Measurements from ENCODE around the gene XRCC1.

GRCh38 chr19:43552198-43552450 lies 23.2 kb downstream of the XRCC1 start:
- TF ChIP-seq, protein P1, sequence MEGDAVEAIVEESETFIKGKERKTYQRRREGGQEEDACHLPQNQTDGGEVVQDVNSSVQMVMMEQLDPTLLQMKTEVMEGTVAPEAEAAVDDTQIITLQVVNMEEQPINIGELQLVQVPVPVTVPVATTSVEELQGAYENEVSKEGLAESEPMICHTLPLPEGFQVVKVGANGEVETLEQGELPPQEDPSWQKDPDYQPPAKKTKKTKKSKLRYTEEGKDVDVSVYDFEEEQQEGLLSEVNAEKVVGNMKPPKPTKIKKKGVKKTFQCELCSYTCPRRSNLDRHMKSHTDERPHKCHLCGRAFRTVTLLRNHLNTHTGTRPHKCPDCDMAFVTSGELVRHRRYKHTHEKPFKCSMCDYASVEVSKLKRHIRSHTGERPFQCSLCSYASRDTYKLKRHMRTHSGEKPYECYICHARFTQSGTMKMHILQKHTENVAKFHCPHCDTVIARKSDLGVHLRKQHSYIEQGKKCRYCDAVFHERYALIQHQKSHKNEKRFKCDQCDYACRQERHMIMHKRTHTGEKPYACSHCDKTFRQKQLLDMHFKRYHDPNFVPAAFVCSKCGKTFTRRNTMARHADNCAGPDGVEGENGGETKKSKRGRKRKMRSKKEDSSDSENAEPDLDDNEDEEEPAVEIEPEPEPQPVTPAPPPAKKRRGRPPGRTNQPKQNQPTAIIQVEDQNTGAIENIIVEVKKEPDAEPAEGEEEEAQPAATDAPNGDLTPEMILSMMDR (conservative IDR thresholded peaks at IDR 0.05; ENCODE audit: low read depth, low read length): no peak
- TF ChIP-seq EZH2phosphoT487 (IDR thresholded peaks at IDR 0.05; ENCODE audit: borderline replicate concordance, low read length): no peak
- TF ChIP-seq EZH2 (IDR thresholded peaks at IDR 0.05; ENCODE audit: low read length, unreplicated experiment): no peak
